CD4-positive, alpha-beta T cell treated with Interleukin-6 for 4 hours (primary cell): Measurements from ENCODE around the gene ARHGEF38.
A peak's percentile ranks its signal among the peaks of the same experiment; 100 is the strongest.
"Not testable (repeated sequence)": the region's sequence is repeated elsewhere in the genome, so short reads cannot be mapped to it uniquely, and the experiment has no call there.

ENCODE experiments used
- DNase-seq: peaks from one replicate; pipeline ENCODE4 v3.0.0-alpha.2; 2020; ENCODE audit warnings: mixed read lengths

ARHGEF38 gene

GRCh38 chr4:105659190-105659589 is 106.8 kb downstream of the ARHGEF38 start:
- DNase-seq, result no peak

- DNase-seq, result no peak
Observed at GRCh38 chr4:105661028-105661427, 108.6 kb downstream of the ARHGEF38 start.

GRCh38 chr4:105662935-105663675 is 110.7 kb downstream of the ARHGEF38 start:
- DNase-seq, result no peak

- DNase-seq, result no peak
Observed at GRCh38 chr4:105666693-105667092, 114.3 kb downstream of the ARHGEF38 start.

- no peak for DNase-seq
Observed at GRCh38 chr4:105670684-105671083, 118.3 kb downstream of the ARHGEF38 start.

- no peak for DNase-seq
Observed at GRCh38 chr4:105671301-105671700, 118.9 kb downstream of the ARHGEF38 start.

GRCh38 chr4:105674011-105674410 is 121.6 kb downstream of the ARHGEF38 start:
- no peak for DNase-seq

GRCh38 chr4:105677709-105678108 is 125.3 kb downstream of the ARHGEF38 start:
- DNase-seq, result no peak

- no peak for DNase-seq
Observed at GRCh38 chr4:105679186-105679585, 126.8 kb downstream of the ARHGEF38 start.

- no peak for DNase-seq
Observed at GRCh38 chr4:105683038-105683437, 130.6 kb downstream of the ARHGEF38 start.

- DNase-seq, result no peak
Observed at GRCh38 chr4:105686571-105686970, 134.2 kb downstream of the ARHGEF38 start.

GRCh38 chr4:105694812-105695211 is 142.4 kb downstream of the ARHGEF38 start:
- DNase-seq, result not testable (repeated sequence)

GRCh38 chr4:105695832-105696231 is 143.4 kb downstream of the ARHGEF38 start:
- DNase-seq, result not testable (repeated sequence)

GRCh38 chr4:105698607-105699006 is 146.2 kb downstream of the ARHGEF38 start:
- DNase-seq, result no peak

- DNase-seq, result no peak
Observed at GRCh38 chr4:105707782-105708180, 155.4 kb downstream of the ARHGEF38 start.

GRCh38 chr4:105708181-105709080 is 156.0 kb downstream of the ARHGEF38 start, which contains the start of the genes GSTCD and INTS12:
GSTCD (plus strand) TSS chr4:105708784; CDS start chr4:105717614, 8,830 bp downstream.
INTS12 (minus strand) TSS chr4:105708689; CDS start chr4:105700005, 8,684 bp downstream.
- peak; percentile 86 for DNase-seq

- no peak for DNase-seq
Observed at GRCh38 chr4:105709081-105709450, 156.6 kb downstream of the ARHGEF38 start.

- DNase-seq, result no peak
Observed at GRCh38 chr4:105710012-105710600, 157.7 kb downstream of the ARHGEF38 start.

- no peak for DNase-seq
Observed at GRCh38 chr4:105710678-105711077, 158.3 kb downstream of the ARHGEF38 start.

- no peak for DNase-seq
Observed at GRCh38 chr4:105712766-105713165, 160.3 kb downstream of the ARHGEF38 start.

GRCh38 chr4:105714071-105714521 is 161.7 kb downstream of the ARHGEF38 start:
- no peak for DNase-seq

- DNase-seq, result no peak
Observed at GRCh38 chr4:105714932-105715331, 162.5 kb downstream of the ARHGEF38 start.

GRCh38 chr4:105715692-105716278 is 163.4 kb downstream of the ARHGEF38 start:
- no peak for DNase-seq
